Activated CD4-positive, CD25-positive, alpha-beta regulatory T cell (primary cell): ENCODE data around the gene OR52K1.
A peak's percentile ranks its signal among the peaks of the same experiment; 100 is the strongest.
"Not testable (repeated sequence)": the region's sequence is repeated elsewhere in the genome, so short reads cannot be mapped to it uniquely, and the experiment has no call there.

Source experiments
- DNase-seq, 4 experiments: peaks; one replicate each; lab custom pipeline; 2025; lab: John Stamatoyannopoulos, UW

Gene OR52K1

GRCh38 chr11:4482445-4482844 is at the start of gene OR52K1:
OR52K1 (plus strand) TSS chr11:4482646; CDS start chr11:4488901, 6,255 bp downstream.
- DNase-seq = no peak

GRCh38 chr11:4433856-4434255 is 48.6 kb upstream of the OR52K1 start:
- DNase-seq = no peak

GRCh38 chr11:4436411-4436810 is 46.0 kb upstream of the OR52K1 start:
- no peak for DNase-seq

- DNase-seq = no peak
Observed at GRCh38 chr11:4441515-4441914, 40.9 kb upstream of the OR52K1 start.

GRCh38 chr11:4443232-4443891 is 39.1 kb upstream of the OR52K1 start:
- no peak for DNase-seq

GRCh38 chr11:4448995-4449394 is 33.5 kb upstream of the OR52K1 start, which contains the start of gene OR52K2:
OR52K2 (plus strand) TSS chr11:4449295; CDS start chr11:4449340, 45 bp downstream.
- DNase-seq = no peak

- no peak for DNase-seq
Observed at GRCh38 chr11:4453118-4453517, 29.3 kb upstream of the OR52K1 start.

GRCh38 chr11:4454021-4454420 is 28.4 kb upstream of the OR52K1 start:
- no peak for DNase-seq

- no peak for DNase-seq
Observed at GRCh38 chr11:4455419-4455818, 27.0 kb upstream of the OR52K1 start.

- peak in 1 of 4 experiments; percentile 6 for DNase-seq
Observed at GRCh38 chr11:4459500-4459899, 22.9 kb upstream of the OR52K1 start.

- DNase-seq = no peak
Observed at GRCh38 chr11:4460151-4460550, 22.3 kb upstream of the OR52K1 start.

GRCh38 chr11:4464216-4465159 is 18.0 kb upstream of the OR52K1 start:
- no peak for DNase-seq

- no peak for DNase-seq
Observed at GRCh38 chr11:4465407-4465806, 17.0 kb upstream of the OR52K1 start.

GRCh38 chr11:4466131-4466870 is 16.1 kb upstream of the OR52K1 start:
- DNase-seq = no peak

- no peak for DNase-seq
Observed at GRCh38 chr11:4466871-4467442, 15.5 kb upstream of the OR52K1 start.

- no peak for DNase-seq
Observed at GRCh38 chr11:4467811-4468606, 14.4 kb upstream of the OR52K1 start.

GRCh38 chr11:4479644-4480043 is 2.8 kb upstream of the OR52K1 start:
- no peak for DNase-seq

GRCh38 chr11:4480577-4481239 is 1.7 kb upstream of the OR52K1 start:
- DNase-seq = no peak

GRCh38 chr11:4481240-4481582 is 1.2 kb upstream of the OR52K1 start:
- no peak for DNase-seq

GRCh38 chr11:4484310-4484709 is 1.9 kb downstream of the OR52K1 start:
- DNase-seq = no peak

- not testable (repeated sequence) for DNase-seq
Observed at GRCh38 chr11:4491405-4491804, 9.0 kb downstream of the OR52K1 start.
